IMR-90 (cell line): Measurements from ENCODE around the gene LSMEM2. TPM values are rescaled to one million over a fixed set of nuclear protein-coding genes. Genes with fewer than 3 reads are reported as not detected.
A peak's percentile ranks its signal among the peaks of the same experiment; 100 is the strongest.

Experiments
- ATAC-seq: fragments of 200-7000 bp; cut with Tn5 transposase; 2 replicates; pipeline ENCODE4 v1.9.1; 2020; ENCODE audit warnings: low read depth, mild to moderate bottlenecking, moderate library complexity
- BruUV-seq: library from RNA; stranded (reverse); fragments of 400-500 nt; replicated peaks from 2 replicates; lab custom pipeline; 2021; lab: Mats Ljungman, UMichigan
- CTCF ChIA-PET: fragments of 300-600 bp; formaldehyde crosslinking; extraction: SDS; loops from one replicate; lab custom pipeline; 2021; ENCODE audit warnings: antibody characterized with exemption; lab: Yijun Ruan, JAX
- POLR2A ChIA-PET: fragments of 300-600 bp; sonication (Branson Sonifier 250); formaldehyde crosslinking; loops from one replicate; lab custom pipeline; 2022; ENCODE audit warnings: antibody characterized with exemption; ENCODE audit not compliant: unreplicated experiment; lab: Charles Lee
- DNase-seq: peaks from one replicate; pipeline ENCODE4 v3.0.0; 2013
- H2AFZ ChIP-seq: replicated peaks from 2 replicates; pipeline ENCODE3; 2013; ENCODE audit warnings: low read length, mild to moderate bottlenecking; ENCODE audit not compliant: poor library complexity
- H2AK5ac ChIP-seq: 2 replicates; pipeline ENCODE4 v1.6.1; 2013; ENCODE audit warnings: low read depth, low read length, inconsistent platforms
- H2AK9ac ChIP-seq: replicated peaks from 2 replicates; pipeline ENCODE3; 2013; ENCODE audit warnings: mild to moderate bottlenecking, low read depth, low read length, moderate library complexity; ENCODE audit not compliant: poor library complexity
- H2BK120ac ChIP-seq: 2 replicates; pipeline ENCODE4 v1.6.1; 2013; ENCODE audit warnings: low read depth, low read length, inconsistent platforms
- H2BK15ac ChIP-seq: 3 replicates; pipeline ENCODE4 v1.6.1; 2013; ENCODE audit warnings: low read depth, low read length, inconsistent platforms
- H2BK20ac ChIP-seq: 2 replicates; pipeline ENCODE4 v1.6.1; 2013; ENCODE audit warnings: low read depth, mild to moderate bottlenecking, inconsistent platforms, low read length, moderate library complexity
- H2BK5ac ChIP-seq: 2 replicates; pipeline ENCODE4 v1.6.1; 2013; ENCODE audit warnings: mild to moderate bottlenecking, low read depth, low read length, inconsistent platforms; ENCODE audit not compliant: poor library complexity, severe bottlenecking
- H3K14ac ChIP-seq: replicated peaks from 2 replicates; pipeline ENCODE4 v1.6.1; 2013; ENCODE audit warnings: low read depth, low read length, inconsistent platforms
- H3K18ac ChIP-seq: 2 replicates; pipeline ENCODE4 v1.6.1; 2013; ENCODE audit warnings: low read depth, low read length, control low read depth
- H3K23ac ChIP-seq: 2 replicates; pipeline ENCODE4 v1.6.1; 2013; ENCODE audit warnings: low read depth, low read length, inconsistent platforms
- H3K27ac ChIP-seq: 2 replicates; pipeline ENCODE4 v1.5.1; 2013; ENCODE audit warnings: mild to moderate bottlenecking, control low read depth, low read length; ENCODE audit not compliant: insufficient read depth
- H3K27me3 ChIP-seq: 2 replicates; pipeline ENCODE4 v1.6.1; 2013; ENCODE audit warnings: low read length; ENCODE audit not compliant: control insufficient read depth, insufficient read depth
- H3K36me3 ChIP-seq: 2 replicates; pipeline ENCODE4 v1.6.1; 2013; ENCODE audit warnings: low read length, mixed read lengths; ENCODE audit not compliant: control insufficient read depth, insufficient read depth
- H3K4ac ChIP-seq: 2 replicates; pipeline ENCODE4 v1.6.1; 2013; ENCODE audit warnings: low read depth, low read length, inconsistent platforms
- H3K4me1 ChIP-seq: 2 replicates; pipeline ENCODE4 v1.6.1; 2013; ENCODE audit warnings: low read length, mixed read lengths; ENCODE audit not compliant: control insufficient read depth, insufficient read depth
- H3K4me2 ChIP-seq: 2 replicates; pipeline ENCODE4 v1.6.1; 2013; ENCODE audit warnings: low read depth, mild to moderate bottlenecking, control low read depth, low read length, moderate library complexity
- H3K4me3 ChIP-seq: 2 replicates; pipeline ENCODE4 v1.5.1; 2013; ENCODE audit warnings: low read depth, mild to moderate bottlenecking, control low read depth, low read length, moderate library complexity; ENCODE audit not compliant: insufficient read depth
- H3K56ac ChIP-seq: 2 replicates; pipeline ENCODE4 v1.6.1; 2013; ENCODE audit warnings: low read length, inconsistent platforms; ENCODE audit not compliant: insufficient read depth; ENCODE audit errors: extremely low read depth
- H3K79me1 ChIP-seq, 2 experiments: 2 replicates each; pipeline ENCODE4 v1.6.1; 2013; ENCODE audit warnings: low read length in 2 of 2, inconsistent platforms in 1 of 2, low read depth in 1 of 2
- H3K9ac ChIP-seq: 2 replicates; pipeline ENCODE4 v1.6.1; 2013; ENCODE audit warnings: low read depth, low read length, control low read depth
- H3K9me1 ChIP-seq: 2 replicates; pipeline ENCODE4 v1.6.1; 2013; ENCODE audit warnings: low read length, inconsistent platforms; ENCODE audit not compliant: insufficient read depth
- H3K9me3 ChIP-seq: 2 replicates; pipeline ENCODE4 v1.6.1; 2013; ENCODE audit warnings: low read length; ENCODE audit not compliant: control insufficient read depth, insufficient read depth
- H4K20me1 ChIP-seq: 2 replicates; pipeline ENCODE4 v1.6.1; 2013; ENCODE audit warnings: low read length, inconsistent platforms; ENCODE audit not compliant: insufficient read depth
- H4K5ac ChIP-seq: 2 replicates; pipeline ENCODE4 v1.6.1; 2013; ENCODE audit warnings: mild to moderate bottlenecking, low read depth, low read length, control low read depth
- H4K8ac ChIP-seq, 2 experiments: 2 replicates each; pipeline ENCODE4 v1.6.1; 2013; ENCODE audit warnings: low read depth in 2 of 2, low read length in 2 of 2, control low read depth in 1 of 2, inconsistent platforms in 1 of 2
- H4K91ac ChIP-seq: 2 replicates; pipeline ENCODE4 v1.6.1; 2013; ENCODE audit warnings: low read depth, low read length, inconsistent platforms; ENCODE audit not compliant: insufficient read depth
- BHLHE40 ChIP-seq: fragments of 150-350 bp; IDR thresholded peaks from 2 replicates; pipeline ENCODE4 v1.6.1; 2016; ENCODE audit warnings: mild to moderate bottlenecking, low read depth, low read length
- CEBPB ChIP-seq: IDR thresholded peaks from 2 replicates; pipeline ENCODE4 v1.6.1; 2012; ENCODE audit warnings: low read depth, low read length, improper control_type of control experiment
- CHD1 ChIP-seq: IDR thresholded peaks from 2 replicates; pipeline ENCODE4 v1.6.1; 2012; ENCODE audit warnings: low read depth, low read length, improper control_type of control experiment
- CTCF ChIP-seq: conservative IDR thresholded peaks from 2 replicates; pipeline ENCODE4 v1.5.1; 2012; ENCODE audit warnings: mild to moderate bottlenecking, low read depth, low read length, improper control_type of control experiment
- ELK1 ChIP-seq: fragments of 150-350 bp; IDR thresholded peaks from 2 replicates; pipeline ENCODE4 v1.6.1; 2016; ENCODE audit warnings: low read depth, mild to moderate bottlenecking, low read length, moderate library complexity, borderline replicate concordance
- FOS ChIP-seq: fragments of 150-350 bp; IDR thresholded peaks from 2 replicates; pipeline ENCODE4 v1.6.1; 2016; ENCODE audit warnings: low read depth, low read length
- MAFK ChIP-seq: IDR thresholded peaks from 2 replicates; pipeline ENCODE4 v1.6.1; 2012; ENCODE audit warnings: low read depth, low read length, improper control_type of control experiment
- MAZ ChIP-seq: IDR thresholded peaks from 2 replicates; pipeline ENCODE4 v1.6.1; 2012; ENCODE audit warnings: low read depth, mild to moderate bottlenecking, low read length, improper control_type of control experiment, moderate library complexity, borderline replicate concordance
- MXI1 ChIP-seq: IDR thresholded peaks from 2 replicates; pipeline ENCODE4 v1.6.1; 2012; ENCODE audit warnings: low read depth, mild to moderate bottlenecking, low read length, moderate library complexity, borderline replicate concordance
- NFE2L2 ChIP-seq: fragments of 150-350 bp; IDR thresholded peaks from 2 replicates; pipeline ENCODE4 v1.6.1; 2016; ENCODE audit warnings: low read depth, mild to moderate bottlenecking, low read length
- POLR2A ChIP-seq: IDR thresholded peaks from 2 replicates; pipeline ENCODE4 v1.6.1; 2012; ENCODE audit warnings: mild to moderate bottlenecking, low read depth, low read length
- RAD21 ChIP-seq: IDR thresholded peaks from 2 replicates; pipeline ENCODE4 v1.6.1; 2012; ENCODE audit warnings: low read length, improper control_type of control experiment
- RCOR1 ChIP-seq: IDR thresholded peaks from 2 replicates; pipeline ENCODE4 v1.6.1; 2012; ENCODE audit warnings: mild to moderate bottlenecking, low read length, improper control_type of control experiment; ENCODE audit not compliant: insufficient replicate concordance
- RFX5 ChIP-seq: IDR thresholded peaks from 2 replicates; pipeline ENCODE4 v1.8.0; 2012; ENCODE audit warnings: low read depth, mild to moderate bottlenecking, low read length, moderate library complexity
- SMC3 ChIP-seq: fragments of 150-350 bp; IDR thresholded peaks from 2 replicates; pipeline ENCODE4 v1.6.1; 2016; ENCODE audit warnings: low read depth, mild to moderate bottlenecking, antibody characterized with exemption, low read length, moderate library complexity
- WGBS, 2 experiments: methylation state at CpG; one replicate each; pipeline versions ENCODE4 v1.1.5 to v1.1.7; 2013; ENCODE audit warnings: missing lambda C conversion rate in 2 of 2; ENCODE audit not compliant: insufficient read length in 1 of 2; ENCODE audit errors: extremely low coverage in 2 of 2; 5-methylcytosine and 5-hydroxymethylcytosine counted together
- dilution Hi-C: fragments of 300-500 bp; cut with HindIII; formaldehyde crosslinking; loops from one replicate; pipeline ENCODE4 v1.14.3; 2018; ENCODE audit warnings: low sequenced_read_pairs; ENCODE audit not compliant: unreplicated experiment
- in situ Hi-C: fragments of 300-500 bp; cut with MboI; formaldehyde crosslinking; loops from 3 replicates; pipeline ENCODE4 v1.14.3; 2019; ENCODE audit warnings: low sequenced_read_pairs, inconsistent platforms, mixed read lengths
- intact Hi-C: fragments of 100-400 bp; cut with micrococcal nuclease; formaldehyde crosslinking; loops from 2 replicates; pipeline ENCODE4 v1.10.0; 2022
- polyA plus RNA-seq, 3 experiments: library from polyadenylated mRNA; depleted of rRNA; stranded (reverse); fragments of >200 nt; gene quantifications; 2 replicates each; pipeline ENCODE4 v1.2.3, GENCODE V29; 2012; ENCODE audit warnings: low replicate concordance in 1 of 3
- total RNA-seq: library from RNA; depleted of rRNA; stranded (reverse); fragments of >200 nt; gene quantifications from 2 replicates; pipeline ENCODE4 v1.2.3, GENCODE V29; 2012
- TF ChIP-seq, protein P1 (sequence below): fragments of 150-350 bp; IDR thresholded peaks from 2 replicates; pipeline ENCODE4 v1.6.1; 2017; ENCODE audit warnings: mild to moderate bottlenecking, antibody characterized with exemption, low read length, low read depth

The LSMEM2 gene
- total and polyA plus RNA-seq, 2 of the 4 experiments (the other 2 are of a cell fraction), result under 0.01 TPM; not detected in 1

- Histone ChIP-seq H2AK9ac (peak overlapping the region; percentile 17), H3K27ac (peak overlapping the region; percentile 90; the same call in 1 of the 2 replicates), H2AK5ac (peak overlapping the region; percentile 70), H4K20me1 (peaks cover 9% of the 10 kb centered on the region; the same call in 1 of the 2 replicates), H2BK120ac (peak overlapping the region; percentile 26; the same call in 1 of the 2 replicates), H4K91ac (peak overlapping the region; percentile 97), H3K18ac (no peak overlapping the region), H3K4me2 (no peak overlapping the region), H4K8ac (peak overlapping the region in 1 of 2 experiments; percentile 92; a peak in 2 of 4 replicates), H2BK15ac (no peak overlapping the region), H3K23ac (peak overlapping the region; percentile 97; the same call in 1 of the 2 replicates), H3K4me3 (no peak overlapping the region), H3K4me1 (peaks cover 42% of the 10 kb centered on the region), H3K9ac (peak overlapping the region; percentile 76; the same call in 1 of the 2 replicates), H3K9me1 (peaks cover 24% of the 10 kb centered on the region), H3K79me1 (peaks cover 14 to 62% of the 10 kb centered on the region in 2 experiments), H2BK5ac (peak overlapping the region; percentile 32), H3K9me3 (no peaks in the 10 kb centered on the region), H3K4ac (peak overlapping the region; percentile 93), H2BK20ac (no peak overlapping the region), H4K5ac (0 out of 2 replicates have a peak overlapping the region, but pooled peaks have one; percentile 28), H3K27me3 (no peaks in the 10 kb centered on the region), H2AFZ (no peak overlapping the region), H3K36me3 (peaks cover 18% of the 10 kb centered on the region), H3K14ac (0 out of 2 replicates have a peak overlapping the region, but pooled peaks have one; percentile 10), H3K56ac (no peak overlapping the region)
- intact Hi-C loops, result loop anchor here (5.0 kb wide), 1 partner anchor 61 kb away; the partner anchor contains the start of gene HYAL2
- no peak for ATAC-seq
- dilution Hi-C loops, result no loop called here
- no peak for TF ChIP-seq SMC3
- TF ChIP-seq POLR2A, result no peak
- TF ChIP-seq, protein P1, sequence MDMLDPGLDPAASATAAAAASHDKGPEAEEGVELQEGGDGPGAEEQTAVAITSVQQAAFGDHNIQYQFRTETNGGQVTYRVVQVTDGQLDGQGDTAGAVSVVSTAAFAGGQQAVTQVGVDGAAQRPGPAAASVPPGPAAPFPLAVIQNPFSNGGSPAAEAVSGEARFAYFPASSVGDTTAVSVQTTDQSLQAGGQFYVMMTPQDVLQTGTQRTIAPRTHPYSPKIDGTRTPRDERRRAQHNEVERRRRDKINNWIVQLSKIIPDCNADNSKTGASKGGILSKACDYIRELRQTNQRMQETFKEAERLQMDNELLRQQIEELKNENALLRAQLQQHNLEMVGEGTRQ, result no peak
- TF ChIP-seq MAFK, result no peak
- no peak for TF ChIP-seq BHLHE40
- TF ChIP-seq RFX5, result no peak
- no peak for TF ChIP-seq MXI1
- no peak for TF ChIP-seq ELK1
- no peak for TF ChIP-seq RAD21
- no peak for TF ChIP-seq CHD1
- TF ChIP-seq CEBPB, result no peak
- no peak for TF ChIP-seq MAZ
- no peak for TF ChIP-seq FOS
- TF ChIP-seq NFE2L2, result no peak
- no peak for TF ChIP-seq RCOR1
- no peak for TF ChIP-seq CTCF
- BruUV-seq, result no TSS peak
- ChIA-PET CTCF (no interaction called here), POLR2A (no interaction called here)
- in situ Hi-C loops, result no loop called here
- no CpG with 5 or more reads among the region's 2 CpGs for WGBS, 2 experiments
- no peak for DNase-seq
Measured at GRCh38 chr3:50261505-50261904, 17.4 kb upstream of the LSMEM2 start.
